Body of pancreas (tissue), 4 donors: ENCODE results near the gene TOR1AIP2.

ENCODE experiments used
- POLR2A ChIP-seq, 3 donors: fragments of 450-650 bp; IDR thresholded peaks; one replicate each; pipeline ENCODE4 v1.6.1; 2016; ENCODE audit warnings: antibody characterized with exemption in 3 of 3, mild to moderate bottlenecking in 2 of 3
- TF ChIP-seq, protein P1 (sequence below), 7 experiments: fragments of 450-650 bp in 4 of 7; fragments of 200-600 bp in 3 of 7; sonication (generic) in 3 of 7; IDR thresholded peaks; one replicate each; pipeline ENCODE4 v1.5.1; 2016 to 2019; ENCODE audit warnings: antibody characterized with exemption in 7 of 7

- TF ChIP-seq, protein P1, sequence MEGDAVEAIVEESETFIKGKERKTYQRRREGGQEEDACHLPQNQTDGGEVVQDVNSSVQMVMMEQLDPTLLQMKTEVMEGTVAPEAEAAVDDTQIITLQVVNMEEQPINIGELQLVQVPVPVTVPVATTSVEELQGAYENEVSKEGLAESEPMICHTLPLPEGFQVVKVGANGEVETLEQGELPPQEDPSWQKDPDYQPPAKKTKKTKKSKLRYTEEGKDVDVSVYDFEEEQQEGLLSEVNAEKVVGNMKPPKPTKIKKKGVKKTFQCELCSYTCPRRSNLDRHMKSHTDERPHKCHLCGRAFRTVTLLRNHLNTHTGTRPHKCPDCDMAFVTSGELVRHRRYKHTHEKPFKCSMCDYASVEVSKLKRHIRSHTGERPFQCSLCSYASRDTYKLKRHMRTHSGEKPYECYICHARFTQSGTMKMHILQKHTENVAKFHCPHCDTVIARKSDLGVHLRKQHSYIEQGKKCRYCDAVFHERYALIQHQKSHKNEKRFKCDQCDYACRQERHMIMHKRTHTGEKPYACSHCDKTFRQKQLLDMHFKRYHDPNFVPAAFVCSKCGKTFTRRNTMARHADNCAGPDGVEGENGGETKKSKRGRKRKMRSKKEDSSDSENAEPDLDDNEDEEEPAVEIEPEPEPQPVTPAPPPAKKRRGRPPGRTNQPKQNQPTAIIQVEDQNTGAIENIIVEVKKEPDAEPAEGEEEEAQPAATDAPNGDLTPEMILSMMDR (IDR thresholded peaks at IDR 0.05), result no peak
- no peak for TF ChIP-seq POLR2A (IDR thresholded peaks at IDR 0.05)
These were observed 82.9 kb downstream of the TOR1AIP2 start for GRCh38 chr1:179794669-179795068.
